GM23338 (cell line): ENCODE results near the gene RBMXL2. TPM values are rescaled to one million over a fixed set of nuclear protein-coding genes. Genes with fewer than 3 reads are reported as not detected.

Experiments
- ATAC-seq: fragments of 200-7000 bp; cut with Tn5 transposase; 3 replicates; pipeline ENCODE4 v1.9.1; 2020
- DNase-seq: peaks from one replicate; pipeline ENCODE4 v3.0.0-alpha.2; 2015; ENCODE audit warnings: low spot score
- H2AFZ ChIP-seq: fragments of 200-600 bp; sonication (generic); 2 replicates; pipeline ENCODE4 v1.8.0; 2016; ENCODE audit warnings: antibody characterized with exemption, mild to moderate bottlenecking, moderate library complexity
- H3F3A ChIP-seq: fragments of 200-600 bp; sonication (generic); replicated peaks from 2 replicates; pipeline ENCODE4 v1.8.0; 2017; ENCODE audit warnings: antibody characterized with exemption, mixed run types, low read depth
- H3K27ac ChIP-seq: fragments of 200-600 bp; sonication (generic); 2 replicates; pipeline ENCODE4 v1.6.1; 2016; ENCODE audit warnings: low read depth
- H3K27me3 ChIP-seq: fragments of 200-600 bp; sonication (generic); 2 replicates; pipeline ENCODE4 v1.8.0; 2016; ENCODE audit warnings: mild to moderate bottlenecking, mixed run types, moderate library complexity; ENCODE audit not compliant: insufficient read depth
- H3K36me3 ChIP-seq: fragments of 200-600 bp; sonication (generic); 2 replicates; pipeline ENCODE4 v1.8.0; 2016; ENCODE audit warnings: mild to moderate bottlenecking; ENCODE audit not compliant: insufficient read depth
- H3K4me1 ChIP-seq: fragments of 200-600 bp; sonication (generic); 2 replicates; pipeline ENCODE4 v1.8.0; 2016; ENCODE audit warnings: mild to moderate bottlenecking, moderate library complexity; ENCODE audit not compliant: insufficient read depth
- H3K4me2 ChIP-seq: fragments of 200-600 bp; sonication (generic); 2 replicates; pipeline ENCODE4 v1.7.1; 2017; ENCODE audit warnings: mixed run types
- H3K4me3 ChIP-seq: fragments of 200-600 bp; sonication (generic); 2 replicates; pipeline ENCODE4 v1.6.1; 2016; ENCODE audit warnings: mixed run types
- H3K79me2 ChIP-seq: fragments of 200-600 bp; sonication (generic); replicated peaks from 2 replicates; pipeline ENCODE4 v1.8.0; 2017; ENCODE audit warnings: mild to moderate bottlenecking; ENCODE audit not compliant: insufficient read depth
- H3K9me2 ChIP-seq: fragments of 200-600 bp; sonication (generic); 2 replicates; pipeline ENCODE4 v1.8.0; 2017; ENCODE audit not compliant: insufficient read depth
- H4K20me1 ChIP-seq: fragments of 200-600 bp; sonication (generic); replicated peaks from 2 replicates; pipeline ENCODE4 v1.8.0; 2017; ENCODE audit warnings: mild to moderate bottlenecking; ENCODE audit not compliant: insufficient read depth
- H3K27ac Mint-ChIP-seq: 2 replicates; pipeline ENCODE4 v1.8.0; 2020; ENCODE audit warnings: inconsistent platforms, mild to moderate bottlenecking, moderate library complexity, mixed read lengths
- H3K27me3 Mint-ChIP-seq: 3 replicates; pipeline ENCODE4 v1.8.0; 2022; ENCODE audit warnings: low read depth, mild to moderate bottlenecking, moderate library complexity, mixed read lengths, inconsistent platforms; ENCODE audit not compliant: insufficient read depth, poor library complexity
- H3K36me3 Mint-ChIP-seq: 3 replicates; pipeline ENCODE4 v1.8.0; 2021; ENCODE audit warnings: low read depth, mild to moderate bottlenecking, inconsistent platforms, moderate library complexity, mixed read lengths
- H3K4me1 Mint-ChIP-seq: 3 replicates; pipeline ENCODE4 v1.8.0; 2020; ENCODE audit warnings: mild to moderate bottlenecking, inconsistent platforms, mixed read lengths
- H3K4me3 Mint-ChIP-seq: 3 replicates; pipeline ENCODE4 v1.8.0; 2021; ENCODE audit warnings: moderate library complexity, mild to moderate bottlenecking, inconsistent platforms, mixed read lengths
- H3K9me3 Mint-ChIP-seq: 3 replicates; pipeline ENCODE4 v1.8.0; 2020; ENCODE audit warnings: moderate library complexity, mild to moderate bottlenecking, inconsistent platforms, mixed read lengths
- CREB1 ChIP-seq: fragments of 250-450 bp; sonication (Bioruptor Pico); IDR thresholded peaks from 2 replicates; pipeline ENCODE4 v1.5.0; 2020; ENCODE audit warnings: low read depth, mild to moderate bottlenecking, moderate library complexity
- EZH2 ChIP-seq: fragments of 200-600 bp; sonication (generic); IDR thresholded peaks from one replicate; pipeline ENCODE4 v1.8.0; 2017; ENCODE audit warnings: antibody characterized with exemption, mild to moderate bottlenecking, low read depth; ENCODE audit not compliant: unreplicated experiment
- EZH2phosphoT487 ChIP-seq: fragments of 200-600 bp; sonication (generic); IDR thresholded peaks from one replicate; pipeline ENCODE4 v1.8.1; 2018; ENCODE audit warnings: antibody characterized with exemption; ENCODE audit not compliant: unreplicated experiment
- NANOG ChIP-seq: IDR thresholded peaks from 2 replicates; pipeline ENCODE4 v1.6.1; 2016; ENCODE audit warnings: antibody characterized with exemption, borderline replicate concordance
- POLR2AphosphoS5 ChIP-seq: IDR thresholded peaks from 2 replicates; pipeline ENCODE4 v1.6.1; 2016; ENCODE audit warnings: antibody characterized with exemption, low read depth
- ZNF114 ChIP-seq: fragments of 250-450 bp; sonication (Bioruptor Pico); IDR thresholded peaks from 2 replicates; pipeline ENCODE4 v1.5.0; 2020; ENCODE audit warnings: mild to moderate bottlenecking, moderate library complexity
- ZNF331 ChIP-seq: fragments of 250-450 bp; sonication (Bioruptor Pico); IDR thresholded peaks from 2 replicates; pipeline ENCODE4 v1.5.0; 2020; ENCODE audit warnings: low read depth, mild to moderate bottlenecking, moderate library complexity
- polyA plus RNA-seq: library from polyadenylated mRNA; unstranded; fragments of >200 nt; fragmentation: Nextera tagmentation; extraction: Ambion mirVana; gene quantifications from 2 replicates; pipeline ENCODE4 v1.2.1, GENCODE V29; 2016
- total RNA-seq: library from RNA; depleted of rRNA; stranded (reverse); fragments of >200 nt; shearing (Covaris generic); gene quantifications from 2 replicates; pipeline ENCODE4 v1.2.3, GENCODE V29; 2014
- TF ChIP-seq, protein P1 (sequence below), 2 experiments: fragments of 200-600 bp in 1 of 2; sonication (generic) in 1 of 2; conservative IDR thresholded peaks; 2 replicates each; pipeline versions ENCODE4 v1.5.1 to v1.6.1; 2016 to 2017; ENCODE audit warnings: antibody characterized with exemption in 2 of 2, low read depth in 2 of 2, mild to moderate bottlenecking in 2 of 2, moderate library complexity in 1 of 2
- TF ChIP-seq, protein P2 (sequence below): IDR thresholded peaks from one replicate; pipeline ENCODE4 v1.6.1; 2018; ENCODE audit warnings: antibody characterized with exemption; ENCODE audit not compliant: unreplicated experiment
- TF ChIP-seq, protein P3 (sequence below): IDR thresholded peaks from 2 replicates; pipeline ENCODE4 v1.6.1; 2016; ENCODE audit warnings: antibody characterized with exemption

The RBMXL2 gene
- total and polyA plus RNA-seq, 2 experiments from 2014 or later = 0.17 TPM; not detected in 1

DNA sequence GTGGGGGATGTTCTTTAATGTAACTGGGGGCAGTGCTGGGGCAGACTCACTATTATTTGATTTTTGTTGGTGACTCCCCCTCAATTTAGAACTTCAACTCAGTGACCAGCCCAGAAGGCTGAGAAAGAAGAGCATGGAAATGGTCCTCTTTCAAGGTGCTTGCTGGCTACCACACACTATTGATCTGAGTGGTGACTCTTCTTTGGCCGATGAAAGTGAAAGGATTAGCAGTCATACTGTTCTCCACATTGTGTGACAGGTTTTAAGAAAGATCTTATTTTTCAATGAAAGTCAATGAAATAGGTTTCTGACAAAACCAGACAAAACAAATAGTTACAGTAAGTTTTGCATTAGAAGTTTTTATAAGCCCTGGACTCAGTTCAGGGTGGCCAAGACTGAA, 38.6 kb upstream of the RBMXL2 start (continued):
- TF ChIP-seq, protein P1, sequence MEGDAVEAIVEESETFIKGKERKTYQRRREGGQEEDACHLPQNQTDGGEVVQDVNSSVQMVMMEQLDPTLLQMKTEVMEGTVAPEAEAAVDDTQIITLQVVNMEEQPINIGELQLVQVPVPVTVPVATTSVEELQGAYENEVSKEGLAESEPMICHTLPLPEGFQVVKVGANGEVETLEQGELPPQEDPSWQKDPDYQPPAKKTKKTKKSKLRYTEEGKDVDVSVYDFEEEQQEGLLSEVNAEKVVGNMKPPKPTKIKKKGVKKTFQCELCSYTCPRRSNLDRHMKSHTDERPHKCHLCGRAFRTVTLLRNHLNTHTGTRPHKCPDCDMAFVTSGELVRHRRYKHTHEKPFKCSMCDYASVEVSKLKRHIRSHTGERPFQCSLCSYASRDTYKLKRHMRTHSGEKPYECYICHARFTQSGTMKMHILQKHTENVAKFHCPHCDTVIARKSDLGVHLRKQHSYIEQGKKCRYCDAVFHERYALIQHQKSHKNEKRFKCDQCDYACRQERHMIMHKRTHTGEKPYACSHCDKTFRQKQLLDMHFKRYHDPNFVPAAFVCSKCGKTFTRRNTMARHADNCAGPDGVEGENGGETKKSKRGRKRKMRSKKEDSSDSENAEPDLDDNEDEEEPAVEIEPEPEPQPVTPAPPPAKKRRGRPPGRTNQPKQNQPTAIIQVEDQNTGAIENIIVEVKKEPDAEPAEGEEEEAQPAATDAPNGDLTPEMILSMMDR (conservative IDR thresholded peaks at IDR 0.05; ENCODE audit: low read depth in 2 of 2) = no peak
- no peak for TF ChIP-seq EZH2
- TF ChIP-seq, protein P2, sequence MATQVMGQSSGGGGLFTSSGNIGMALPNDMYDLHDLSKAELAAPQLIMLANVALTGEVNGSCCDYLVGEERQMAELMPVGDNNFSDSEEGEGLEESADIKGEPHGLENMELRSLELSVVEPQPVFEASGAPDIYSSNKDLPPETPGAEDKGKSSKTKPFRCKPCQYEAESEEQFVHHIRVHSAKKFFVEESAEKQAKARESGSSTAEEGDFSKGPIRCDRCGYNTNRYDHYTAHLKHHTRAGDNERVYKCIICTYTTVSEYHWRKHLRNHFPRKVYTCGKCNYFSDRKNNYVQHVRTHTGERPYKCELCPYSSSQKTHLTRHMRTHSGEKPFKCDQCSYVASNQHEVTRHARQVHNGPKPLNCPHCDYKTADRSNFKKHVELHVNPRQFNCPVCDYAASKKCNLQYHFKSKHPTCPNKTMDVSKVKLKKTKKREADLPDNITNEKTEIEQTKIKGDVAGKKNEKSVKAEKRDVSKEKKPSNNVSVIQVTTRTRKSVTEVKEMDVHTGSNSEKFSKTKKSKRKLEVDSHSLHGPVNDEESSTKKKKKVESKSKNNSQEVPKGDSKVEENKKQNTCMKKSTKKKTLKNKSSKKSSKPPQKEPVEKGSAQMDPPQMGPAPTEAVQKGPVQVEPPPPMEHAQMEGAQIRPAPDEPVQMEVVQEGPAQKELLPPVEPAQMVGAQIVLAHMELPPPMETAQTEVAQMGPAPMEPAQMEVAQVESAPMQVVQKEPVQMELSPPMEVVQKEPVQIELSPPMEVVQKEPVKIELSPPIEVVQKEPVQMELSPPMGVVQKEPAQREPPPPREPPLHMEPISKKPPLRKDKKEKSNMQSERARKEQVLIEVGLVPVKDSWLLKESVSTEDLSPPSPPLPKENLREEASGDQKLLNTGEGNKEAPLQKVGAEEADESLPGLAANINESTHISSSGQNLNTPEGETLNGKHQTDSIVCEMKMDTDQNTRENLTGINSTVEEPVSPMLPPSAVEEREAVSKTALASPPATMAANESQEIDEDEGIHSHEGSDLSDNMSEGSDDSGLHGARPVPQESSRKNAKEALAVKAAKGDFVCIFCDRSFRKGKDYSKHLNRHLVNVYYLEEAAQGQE = no peak
- TF ChIP-seq POLR2AphosphoS5 = no peak
- no peak for TF ChIP-seq ZNF114 (CRISPR knock-in tag)
- TF ChIP-seq, protein P3, sequence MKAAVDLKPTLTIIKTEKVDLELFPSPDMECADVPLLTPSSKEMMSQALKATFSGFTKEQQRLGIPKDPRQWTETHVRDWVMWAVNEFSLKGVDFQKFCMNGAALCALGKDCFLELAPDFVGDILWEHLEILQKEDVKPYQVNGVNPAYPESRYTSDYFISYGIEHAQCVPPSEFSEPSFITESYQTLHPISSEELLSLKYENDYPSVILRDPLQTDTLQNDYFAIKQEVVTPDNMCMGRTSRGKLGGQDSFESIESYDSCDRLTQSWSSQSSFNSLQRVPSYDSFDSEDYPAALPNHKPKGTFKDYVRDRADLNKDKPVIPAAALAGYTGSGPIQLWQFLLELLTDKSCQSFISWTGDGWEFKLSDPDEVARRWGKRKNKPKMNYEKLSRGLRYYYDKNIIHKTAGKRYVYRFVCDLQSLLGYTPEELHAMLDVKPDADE = no peak
- no peak for TF ChIP-seq EZH2phosphoT487
- TF ChIP-seq NANOG = no peak
- no peak for TF ChIP-seq CREB1
- TF ChIP-seq ZNF331 (CRISPR knock-in tag) = no peak

DNA sequence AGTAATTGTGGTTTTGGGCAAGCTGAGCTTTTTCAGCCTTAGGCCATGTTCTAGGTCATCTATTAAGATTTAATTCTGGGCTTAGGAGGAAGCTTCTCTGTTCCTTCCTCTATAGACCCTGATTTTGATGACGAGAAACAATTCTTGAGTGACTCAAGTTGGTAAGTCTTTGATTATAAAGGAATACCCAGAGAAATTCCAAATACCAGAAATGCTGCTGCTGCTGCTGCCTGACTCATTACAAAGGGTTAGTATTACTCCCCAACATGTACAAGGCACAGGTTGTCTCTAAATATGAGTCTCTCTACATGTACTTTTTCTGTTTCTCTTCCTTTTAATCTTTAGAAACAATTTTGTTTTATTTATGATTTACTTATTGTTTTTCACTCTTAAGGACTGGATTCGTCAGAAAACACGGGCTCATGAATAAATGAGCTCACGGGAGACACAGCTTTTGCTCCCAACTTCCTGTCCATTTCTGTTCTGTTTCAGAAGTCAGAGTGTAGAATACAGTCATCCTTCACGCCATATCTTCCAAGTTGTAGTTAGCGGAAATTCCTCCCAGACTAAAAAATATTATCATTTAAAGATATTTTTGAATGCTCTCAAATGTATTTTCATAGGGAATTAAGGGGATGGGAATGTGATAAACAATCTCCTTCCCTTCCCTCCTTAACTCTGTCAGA, 31.8 kb upstream of the RBMXL2 start:
- H3K4me1 ChIP-seq = 0 out of 2 replicates have a peak, but pooled peaks cover under 1% of the 10 kb centered on the region
- H3K79me2 ChIP-seq = no peaks in the 10 kb centered on the region
- H3K4me3 ChIP-seq = no peak overlapping the region
- ATAC-seq = no peak
- H3K36me3 ChIP-seq = no peaks in the 10 kb centered on the region
- Mint-ChIP-seq H3K36me3 (no peaks in the 10 kb centered on the region), H3K4me3 (no peak overlapping the region), H3K27ac (no peak overlapping the region), H3K9me3 (no peaks in the 10 kb centered on the region), H3K4me1 (peaks cover 2% of the 10 kb centered on the region; the same call in 2 of the 3 replicates), H3K27me3 (no peaks in the 10 kb centered on the region)
- no peaks in the 10 kb centered on the region for H3K27me3 ChIP-seq
- DNase-seq = no peak
- H4K20me1 ChIP-seq = no peaks in the 10 kb centered on the region
- H3F3A ChIP-seq = no peaks in the 10 kb centered on the region
- H3K9me2 ChIP-seq = no peaks in the 10 kb centered on the region
- no peak overlapping the region for H3K4me2 ChIP-seq
- H2AFZ ChIP-seq = no peak overlapping the region
- no peak overlapping the region for H3K27ac ChIP-seq
- TF ChIP-seq, protein P1 (conservative IDR thresholded peaks at IDR 0.05; ENCODE audit: low read depth in 2 of 2) = no peak
- no peak for TF ChIP-seq ZNF114 (CRISPR knock-in tag)
